ENCODE measurements around the gene HOXB8. TPM values are rescaled to one million over a fixed set of nuclear protein-coding genes. Genes with fewer than 3 reads are reported as not detected.

HOXB8 gene
- total and polyA plus RNA-seq, 10 of the 15 experiments (the other 5 are each of a cell fraction or from before 2014, with no cell fraction given): 0.21 TPM; not detected in 9

GRCh38 chr17:48618256-48618896, 3.3 kb upstream of the HOXB8 start (continued):
- no peak for TF ChIP-seq E4F1 (IDR thresholded peaks at IDR 0.05; ENCODE audit: borderline replicate concordance, partially characterized antibody)
- no peak for TF ChIP-seq JUNB (IDR thresholded peaks at IDR 0.05)
- TF ChIP-seq SMC3 (IDR thresholded peaks at IDR 0.05; ENCODE audit: borderline replicate concordance, low read length): peak; percentile 88
- TF ChIP-seq, protein P1, sequence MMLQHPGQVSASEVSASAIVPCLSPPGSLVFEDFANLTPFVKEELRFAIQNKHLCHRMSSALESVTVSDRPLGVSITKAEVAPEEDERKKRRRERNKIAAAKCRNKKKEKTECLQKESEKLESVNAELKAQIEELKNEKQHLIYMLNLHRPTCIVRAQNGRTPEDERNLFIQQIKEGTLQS (IDR thresholded peaks at IDR 0.05; ENCODE audit: borderline replicate concordance, extremely low read depth, low read depth, low read length): no peak
- TF ChIP-seq NR2C1 (IDR thresholded peaks at IDR 0.05): no peak
- TF ChIP-seq, protein P2, sequence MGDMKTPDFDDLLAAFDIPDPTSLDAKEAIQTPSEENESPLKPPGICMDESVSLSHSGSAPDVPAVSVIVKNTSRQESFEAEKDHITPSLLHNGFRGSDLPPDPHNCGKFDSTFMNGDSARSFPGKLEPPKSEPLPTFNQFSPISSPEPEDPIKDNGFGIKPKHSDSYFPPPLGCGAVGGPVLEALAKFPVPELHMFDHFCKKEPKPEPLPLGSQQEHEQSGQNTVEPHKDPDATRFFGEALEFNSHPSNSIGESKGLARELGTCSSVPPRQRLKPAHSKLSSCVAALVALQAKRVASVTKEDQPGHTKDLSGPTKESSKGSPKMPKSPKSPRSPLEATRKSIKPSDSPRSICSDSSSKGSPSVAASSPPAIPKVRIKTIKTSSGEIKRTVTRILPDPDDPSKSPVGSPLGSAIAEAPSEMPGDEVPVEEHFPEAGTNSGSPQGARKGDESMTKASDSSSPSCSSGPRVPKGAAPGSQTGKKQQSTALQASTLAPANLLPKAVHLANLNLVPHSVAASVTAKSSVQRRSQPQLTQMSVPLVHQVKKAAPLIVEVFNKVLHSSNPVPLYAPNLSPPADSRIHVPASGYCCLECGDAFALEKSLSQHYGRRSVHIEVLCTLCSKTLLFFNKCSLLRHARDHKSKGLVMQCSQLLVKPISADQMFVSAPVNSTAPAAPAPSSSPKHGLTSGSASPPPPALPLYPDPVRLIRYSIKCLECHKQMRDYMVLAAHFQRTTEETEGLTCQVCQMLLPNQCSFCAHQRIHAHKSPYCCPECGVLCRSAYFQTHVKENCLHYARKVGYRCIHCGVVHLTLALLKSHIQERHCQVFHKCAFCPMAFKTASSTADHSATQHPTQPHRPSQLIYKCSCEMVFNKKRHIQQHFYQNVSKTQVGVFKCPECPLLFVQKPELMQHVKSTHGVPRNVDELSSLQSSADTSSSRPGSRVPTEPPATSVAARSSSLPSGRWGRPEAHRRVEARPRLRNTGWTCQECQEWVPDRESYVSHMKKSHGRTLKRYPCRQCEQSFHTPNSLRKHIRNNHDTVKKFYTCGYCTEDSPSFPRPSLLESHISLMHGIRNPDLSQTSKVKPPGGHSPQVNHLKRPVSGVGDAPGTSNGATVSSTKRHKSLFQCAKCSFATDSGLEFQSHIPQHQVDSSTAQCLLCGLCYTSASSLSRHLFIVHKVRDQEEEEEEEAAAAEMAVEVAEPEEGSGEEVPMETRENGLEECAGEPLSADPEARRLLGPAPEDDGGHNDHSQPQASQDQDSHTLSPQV (IDR thresholded peaks at IDR 0.05): no peak
- 0 out of 2 replicates have a peak, but pooled peaks have one; percentile 28 for TF ChIP-seq ESRRA (IDR thresholded peaks at IDR 0.05; ENCODE audit: low read length)
- TF ChIP-seq, protein P3, sequence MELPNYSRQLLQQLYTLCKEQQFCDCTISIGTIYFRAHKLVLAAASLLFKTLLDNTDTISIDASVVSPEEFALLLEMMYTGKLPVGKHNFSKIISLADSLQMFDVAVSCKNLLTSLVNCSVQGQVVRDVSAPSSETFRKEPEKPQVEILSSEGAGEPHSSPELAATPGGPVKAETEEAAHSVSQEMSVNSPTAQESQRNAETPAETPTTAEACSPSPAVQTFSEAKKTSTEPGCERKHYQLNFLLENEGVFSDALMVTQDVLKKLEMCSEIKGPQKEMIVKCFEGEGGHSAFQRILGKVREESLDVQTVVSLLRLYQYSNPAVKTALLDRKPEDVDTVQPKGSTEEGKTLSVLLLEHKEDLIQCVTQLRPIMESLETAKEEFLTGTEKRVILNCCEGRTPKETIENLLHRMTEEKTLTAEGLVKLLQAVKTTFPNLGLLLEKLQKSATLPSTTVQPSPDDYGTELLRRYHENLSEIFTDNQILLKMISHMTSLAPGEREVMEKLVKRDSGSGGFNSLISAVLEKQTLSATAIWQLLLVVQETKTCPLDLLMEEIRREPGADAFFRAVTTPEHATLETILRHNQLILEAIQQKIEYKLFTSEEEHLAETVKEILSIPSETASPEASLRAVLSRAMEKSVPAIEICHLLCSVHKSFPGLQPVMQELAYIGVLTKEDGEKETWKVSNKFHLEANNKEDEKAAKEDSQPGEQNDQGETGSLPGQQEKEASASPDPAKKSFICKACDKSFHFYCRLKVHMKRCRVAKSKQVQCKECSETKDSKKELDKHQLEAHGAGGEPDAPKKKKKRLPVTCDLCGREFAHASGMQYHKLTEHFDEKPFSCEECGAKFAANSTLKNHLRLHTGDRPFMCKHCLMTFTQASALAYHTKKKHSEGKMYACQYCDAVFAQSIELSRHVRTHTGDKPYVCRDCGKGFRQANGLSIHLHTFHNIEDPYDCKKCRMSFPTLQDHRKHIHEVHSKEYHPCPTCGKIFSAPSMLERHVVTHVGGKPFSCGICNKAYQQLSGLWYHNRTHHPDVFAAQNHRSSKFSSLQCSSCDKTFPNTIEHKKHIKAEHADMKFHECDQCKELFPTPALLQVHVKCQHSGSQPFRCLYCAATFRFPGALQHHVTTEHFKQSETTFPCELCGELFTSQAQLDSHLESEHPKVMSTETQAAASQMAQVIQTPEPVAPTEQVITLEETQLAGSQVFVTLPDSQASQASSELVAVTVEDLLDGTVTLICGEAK (IDR thresholded peaks at IDR 0.05; ENCODE audit: borderline replicate concordance): no peak
- TF ChIP-seq CTCF (IDR thresholded peaks at IDR 0.05 in 2 of 3, conservative IDR thresholded peaks at IDR 0.05 in 1 of 3; ENCODE audit: control insufficient read depth in 2 of 3, extremely low read depth in 1 of 3, insufficient read depth in 1 of 3, low read depth in 3 of 3, low read length in 3 of 3): peak; percentile 94 to 97 (median 96)
- TF ChIP-seq NFIC (IDR thresholded peaks at IDR 0.05; ENCODE audit: low read depth, low read length): no peak
- TF ChIP-seq, protein P4, sequence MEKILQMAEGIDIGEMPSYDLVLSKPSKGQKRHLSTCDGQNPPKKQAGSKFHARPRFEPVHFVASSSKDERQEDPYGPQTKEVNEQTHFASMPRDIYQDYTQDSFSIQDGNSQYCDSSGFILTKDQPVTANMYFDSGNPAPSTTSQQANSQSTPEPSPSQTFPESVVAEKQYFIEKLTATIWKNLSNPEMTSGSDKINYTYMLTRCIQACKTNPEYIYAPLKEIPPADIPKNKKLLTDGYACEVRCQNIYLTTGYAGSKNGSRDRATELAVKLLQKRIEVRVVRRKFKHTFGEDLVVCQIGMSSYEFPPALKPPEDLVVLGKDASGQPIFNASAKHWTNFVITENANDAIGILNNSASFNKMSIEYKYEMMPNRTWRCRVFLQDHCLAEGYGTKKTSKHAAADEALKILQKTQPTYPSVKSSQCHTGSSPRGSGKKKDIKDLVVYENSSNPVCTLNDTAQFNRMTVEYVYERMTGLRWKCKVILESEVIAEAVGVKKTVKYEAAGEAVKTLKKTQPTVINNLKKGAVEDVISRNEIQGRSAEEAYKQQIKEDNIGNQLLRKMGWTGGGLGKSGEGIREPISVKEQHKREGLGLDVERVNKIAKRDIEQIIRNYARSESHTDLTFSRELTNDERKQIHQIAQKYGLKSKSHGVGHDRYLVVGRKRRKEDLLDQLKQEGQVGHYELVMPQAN (conservative IDR thresholded peaks at IDR 0.05): no peak
- no peak for TF ChIP-seq CHD4 (IDR thresholded peaks at IDR 0.05)
- TF ChIP-seq BMI1 (IDR thresholded peaks at IDR 0.05; ENCODE audit: borderline replicate concordance): peak; percentile 59; the same call in 1 of the 2 replicates
